Muscle layer of duodenum (tissue), 2 donors: ENCODE measurements around the gene PAGE2B.
"Not testable (repeated sequence)": the region's sequence is repeated elsewhere in the genome, so short reads cannot be mapped to it uniquely, and the experiment has no call there.

Source experiments
- H3K27ac ChIP-seq: one replicate; pipeline ENCODE4 v1.7.0; 2013; ENCODE audit warnings: mild to moderate bottlenecking, low read length
- H3K27me3 ChIP-seq: one replicate; pipeline ENCODE4 v1.7.0; 2013; ENCODE audit warnings: low read depth, mild to moderate bottlenecking, control low read depth, low read length
- H3K36me3 ChIP-seq, 2 donors: one replicate each; pipeline ENCODE4 v1.7.0; 2013; ENCODE audit warnings: low read length in 2 of 2, control low read depth in 1 of 2, mild to moderate bottlenecking in 1 of 2; ENCODE audit not compliant: insufficient read depth in 2 of 2, control insufficient read depth in 1 of 2
- H3K4me1 ChIP-seq, 2 donors: one replicate each; pipeline ENCODE4 v1.7.0; 2013; ENCODE audit warnings: low read length in 2 of 2, mild to moderate bottlenecking in 2 of 2, control low read depth in 1 of 2, moderate library complexity in 1 of 2; ENCODE audit not compliant: insufficient read depth in 2 of 2, control insufficient read depth in 1 of 2
- H3K4me3 ChIP-seq, 2 donors: one replicate each; pipeline ENCODE4 v1.7.0; 2013; ENCODE audit warnings: low read length in 2 of 2, low read depth in 1 of 2, mild to moderate bottlenecking in 1 of 2
- H3K9me3 ChIP-seq, 2 donors: one replicate each; pipeline ENCODE4 v1.7.0; 2013; ENCODE audit warnings: low read length in 2 of 2, control low read depth in 1 of 2, mild to moderate bottlenecking in 1 of 2; ENCODE audit not compliant: control insufficient read depth in 1 of 2
- donor health status: healthy.

Gene PAGE2B

DNA sequence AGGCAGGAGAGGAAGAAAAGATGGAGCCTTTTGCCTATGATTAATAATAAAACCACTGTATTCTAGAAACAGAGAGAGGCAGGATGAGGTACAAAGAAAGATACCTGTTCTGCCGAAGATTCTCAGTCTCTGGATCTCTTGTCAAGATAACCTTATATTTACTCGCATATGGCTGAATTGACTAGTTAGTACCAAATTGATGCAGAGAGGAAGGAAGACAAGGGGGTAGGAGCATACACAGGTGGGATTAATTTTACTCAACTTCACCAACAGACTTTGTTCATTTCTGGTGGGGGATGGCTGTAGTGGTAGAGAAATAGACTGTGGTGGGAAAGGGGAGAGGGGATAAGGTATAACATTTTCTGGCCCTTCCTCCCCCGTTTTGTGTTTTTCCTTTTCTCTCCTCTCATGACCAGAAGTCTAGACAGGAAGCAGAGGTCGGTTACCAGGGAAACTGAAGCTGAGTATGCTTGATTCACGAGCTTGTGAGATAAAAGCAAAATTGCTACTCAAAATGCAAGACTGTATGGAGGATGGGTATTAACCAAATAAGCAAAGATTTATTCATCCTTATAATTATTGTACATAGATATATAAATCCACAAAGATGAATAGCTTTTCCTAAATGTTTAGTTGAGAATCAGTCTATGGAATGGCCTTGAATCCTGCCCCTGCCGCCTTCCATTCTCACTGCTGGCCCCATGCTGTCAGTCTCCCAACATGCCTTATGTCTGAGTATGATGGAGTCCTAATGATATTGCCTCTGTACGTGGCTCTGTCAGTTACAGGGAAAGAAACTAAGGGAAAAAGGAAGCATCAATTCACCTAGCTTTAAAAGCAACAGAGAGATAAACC, 17.8 kb upstream of the PAGE2B start:
- no peaks in the 10 kb centered on the region for H3K27me3 ChIP-seq
- peak overlapping the region in 1 of 2 donors; percentile 35 for H3K4me3 ChIP-seq
- H3K27ac ChIP-seq, result no peak overlapping the region
- no peaks in the 10 kb centered on the region for H3K36me3 ChIP-seq
- peaks cover 0 to 6% of the 10 kb centered on the region in 2 donors for H3K4me1 ChIP-seq
- H3K9me3 ChIP-seq, result no peaks in the 10 kb centered on the region

GRCh38 chrX:55057675-55058249, 17.1 kb upstream of the PAGE2B start:
- Histone ChIP-seq H3K4me3 (peak overlapping the region in 1 of 2 donors; percentile 35), H3K4me1 (peaks cover 0 to 6% of the 10 kb centered on the region in 2 donors), H3K27ac (no peak overlapping the region), H3K9me3 (no peaks in the 10 kb centered on the region), H3K27me3 (no peaks in the 10 kb centered on the region), H3K36me3 (no peaks in the 10 kb centered on the region)

DNA sequence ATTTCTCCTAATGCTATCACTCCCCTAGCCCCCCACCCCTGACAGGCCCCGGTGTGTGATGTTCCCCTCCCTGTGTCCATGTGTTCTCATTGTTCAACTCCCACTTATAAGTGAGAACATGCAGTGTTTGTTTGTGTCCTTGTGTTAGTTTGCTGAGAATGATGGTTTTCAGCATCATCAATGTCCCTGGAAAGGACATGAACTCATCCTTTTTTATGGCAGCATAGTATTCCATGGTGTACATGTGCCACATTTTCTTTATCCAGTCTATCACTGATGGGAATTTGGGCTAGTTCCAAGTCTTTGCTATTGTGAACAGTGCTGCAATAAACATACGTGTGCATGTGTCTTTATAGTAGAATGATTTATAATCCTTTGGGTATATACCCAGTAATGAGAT, 7.7 kb upstream of the PAGE2B start:
- not testable (repeated sequence) for H3K27ac ChIP-seq, H3K9me3 ChIP-seq, H3K36me3 ChIP-seq, H3K4me3 ChIP-seq, H3K4me1 ChIP-seq, H3K27me3 ChIP-seq

- H3K27ac ChIP-seq, result no peak overlapping the region
- no peaks in the 10 kb centered on the region for H3K4me1 ChIP-seq
- no peaks in the 10 kb centered on the region for H3K36me3 ChIP-seq
- H3K9me3 ChIP-seq, result no peaks in the 10 kb centered on the region
- H3K4me3 ChIP-seq, result no peak overlapping the region
- H3K27me3 ChIP-seq, result no peaks in the 10 kb centered on the region
These were observed 2.5 kb upstream of the PAGE2B start for GRCh38 chrX:55072286-55072685.

GRCh38 chrX:55088795-55089489, 14.1 kb downstream of the PAGE2B start, which contains the start of gene PAGE2:
PAGE2 (plus strand) TSS chrX:55089018; CDS start chrX:55090021, 1,003 bp downstream.
- Histone ChIP-seq H3K4me3 (no peak within 1 kb of the TSS), H3K27me3 (no peaks in the 10 kb centered on the region), H3K4me1 (no peaks in the 10 kb centered on the region), H3K36me3 (no peaks in the 10 kb centered on the region), H3K9me3 (peaks cover 0 to 2% of the 10 kb centered on the region in 2 donors), H3K27ac (no peak within 1 kb of the TSS)

DNA sequence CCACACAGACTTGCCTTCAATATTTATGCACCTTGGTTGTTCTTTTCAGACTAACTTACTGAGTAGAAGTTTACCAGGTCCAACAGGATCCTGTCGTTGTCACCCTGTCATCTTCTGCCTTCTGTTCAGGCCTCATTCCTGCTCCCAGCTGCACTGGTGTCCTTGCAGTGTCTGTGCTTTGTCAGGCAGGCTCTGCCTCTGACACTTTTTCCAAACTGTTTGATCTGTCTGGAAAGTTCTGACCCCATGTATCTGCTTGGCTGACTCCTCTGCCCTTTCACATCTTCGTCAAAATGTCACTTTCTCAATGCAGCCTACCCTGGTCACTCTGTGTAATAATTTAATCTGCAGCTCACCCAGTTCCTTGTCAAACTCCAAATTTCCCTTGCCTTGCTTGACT, 23.9 kb downstream of the PAGE2B start:
- Histone ChIP-seq H3K4me1 (no peaks in the 10 kb centered on the region), H3K27ac (no peak overlapping the region), H3K9me3 (no peaks in the 10 kb centered on the region), H3K36me3 (no peaks in the 10 kb centered on the region), H3K4me3 (no peak overlapping the region), H3K27me3 (no peaks in the 10 kb centered on the region)

DNA sequence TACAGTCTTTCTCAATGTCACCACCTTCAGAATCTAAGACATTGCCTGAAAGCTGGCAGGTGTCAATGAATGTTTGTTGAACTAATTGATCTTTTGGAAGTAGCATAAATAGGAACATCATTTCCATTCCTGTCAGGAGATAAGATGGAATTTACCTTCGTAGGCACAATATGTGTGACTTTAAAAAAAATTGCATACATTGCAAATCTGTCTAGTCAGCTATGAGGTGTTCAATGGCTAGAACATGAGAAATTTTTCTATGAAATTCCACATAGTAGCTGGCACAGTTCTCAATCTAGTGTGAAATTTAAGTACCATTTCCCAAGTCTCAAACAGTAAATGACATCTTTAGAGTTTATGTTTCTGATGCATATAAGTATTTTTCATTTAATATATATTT, 24.3 kb downstream of the PAGE2B start:
- Histone ChIP-seq H3K27ac (no peak overlapping the region), H3K4me1 (no peaks in the 10 kb centered on the region), H3K4me3 (no peak overlapping the region), H3K36me3 (no peaks in the 10 kb centered on the region), H3K9me3 (no peaks in the 10 kb centered on the region), H3K27me3 (no peaks in the 10 kb centered on the region)

DNA sequence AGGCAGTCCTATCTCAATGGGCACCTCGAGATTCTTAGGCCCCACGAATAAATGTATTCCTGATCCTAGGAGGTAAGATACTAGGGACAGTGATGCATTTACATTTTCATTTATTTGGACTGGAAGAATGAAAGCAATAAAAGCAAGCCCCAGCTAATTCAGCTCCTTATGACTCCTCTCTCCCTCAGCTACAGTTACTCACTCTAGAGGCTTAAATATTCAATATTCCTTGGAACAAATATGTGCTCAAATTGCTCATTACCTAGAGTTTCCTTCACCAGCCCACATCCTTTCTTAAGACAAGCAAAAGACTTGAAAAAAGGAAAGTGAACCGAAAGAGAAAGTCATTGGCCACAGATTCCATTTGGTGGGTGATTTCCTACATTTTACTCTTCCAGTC, 27.9 kb downstream of the PAGE2B start:
- Histone ChIP-seq H3K4me3 (no peak overlapping the region), H3K36me3 (no peaks in the 10 kb centered on the region), H3K27ac (no peak overlapping the region), H3K4me1 (no peaks in the 10 kb centered on the region), H3K27me3 (no peaks in the 10 kb centered on the region), H3K9me3 (no peaks in the 10 kb centered on the region)

DNA sequence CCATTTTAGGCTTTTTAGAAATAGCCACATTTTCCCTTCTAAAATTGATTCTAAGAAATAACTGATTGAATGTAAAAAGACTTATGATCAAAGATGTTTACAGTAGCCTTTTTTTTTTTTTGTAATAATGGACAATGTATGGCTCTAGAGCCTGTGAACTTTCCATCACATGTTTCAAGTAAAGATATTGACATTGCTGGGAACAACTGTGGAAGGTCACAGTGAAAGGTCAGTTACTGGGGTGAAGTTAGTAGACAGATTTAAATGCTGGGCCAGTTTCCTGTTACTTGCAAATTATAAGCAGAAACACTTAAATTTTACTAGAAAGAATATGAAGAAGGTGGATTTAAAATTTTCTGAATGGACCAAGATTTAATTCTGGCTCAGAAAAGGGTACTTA, 32.4 kb downstream of the PAGE2B start:
- Histone ChIP-seq H3K36me3 (no peaks in the 10 kb centered on the region), H3K27me3 (no peaks in the 10 kb centered on the region), H3K4me3 (no peak overlapping the region), H3K9me3 (no peaks in the 10 kb centered on the region), H3K27ac (no peak overlapping the region), H3K4me1 (no peaks in the 10 kb centered on the region)

DNA sequence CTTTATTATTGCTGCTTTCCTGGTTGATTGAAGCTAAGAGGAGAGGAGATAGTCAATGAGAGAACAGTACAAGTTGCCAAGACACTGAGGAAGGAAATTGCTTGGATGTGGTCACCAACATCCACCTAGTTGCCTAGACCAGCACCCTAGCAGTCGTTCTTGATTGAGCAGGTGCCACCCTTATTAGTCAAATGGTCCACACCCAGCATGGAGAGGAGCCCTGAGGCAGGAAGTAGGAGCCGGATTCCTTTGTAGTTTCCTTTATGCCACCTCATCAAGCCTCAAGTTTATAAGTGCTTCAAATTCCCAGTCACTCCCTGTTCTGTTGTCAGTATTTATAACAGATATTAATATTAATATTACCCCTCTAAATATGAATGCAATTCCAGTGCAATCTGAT, 33.1 kb downstream of the PAGE2B start:
- H3K4me1 ChIP-seq, result no peaks in the 10 kb centered on the region
- H3K36me3 ChIP-seq, result no peaks in the 10 kb centered on the region
- no peaks in the 10 kb centered on the region for H3K27me3 ChIP-seq
- H3K9me3 ChIP-seq, result no peaks in the 10 kb centered on the region
- no peak overlapping the region for H3K4me3 ChIP-seq
- no peak overlapping the region for H3K27ac ChIP-seq

- H3K27ac ChIP-seq, result no peak overlapping the region
These were observed 34.5 kb downstream of the PAGE2B start for GRCh38 chrX:55109306-55109705.

More at GRCh38 chrX:55109306-55109705, 34.5 kb downstream of the PAGE2B start:
- Histone ChIP-seq H3K4me3 (no peak overlapping the region), H3K27me3 (no peaks in the 10 kb centered on the region), H3K9me3 (no peaks in the 10 kb centered on the region), H3K36me3 (no peaks in the 10 kb centered on the region), H3K4me1 (no peaks in the 10 kb centered on the region)
